Limb (tissue), 2 donors: ENCODE results near the gene STX4.

ENCODE experiments used
- DNase-seq, 2 donors: peaks; one replicate each; pipeline ENCODE4 v3.0.0-alpha.2; 2016; ENCODE audit errors: extremely low spot score in 2 of 2

STX4 gene, protein sequence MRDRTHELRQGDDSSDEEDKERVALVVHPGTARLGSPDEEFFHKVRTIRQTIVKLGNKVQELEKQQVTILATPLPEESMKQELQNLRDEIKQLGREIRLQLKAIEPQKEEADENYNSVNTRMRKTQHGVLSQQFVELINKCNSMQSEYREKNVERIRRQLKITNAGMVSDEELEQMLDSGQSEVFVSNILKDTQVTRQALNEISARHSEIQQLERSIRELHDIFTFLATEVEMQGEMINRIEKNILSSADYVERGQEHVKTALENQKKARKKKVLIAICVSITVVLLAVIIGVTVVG

DNA sequence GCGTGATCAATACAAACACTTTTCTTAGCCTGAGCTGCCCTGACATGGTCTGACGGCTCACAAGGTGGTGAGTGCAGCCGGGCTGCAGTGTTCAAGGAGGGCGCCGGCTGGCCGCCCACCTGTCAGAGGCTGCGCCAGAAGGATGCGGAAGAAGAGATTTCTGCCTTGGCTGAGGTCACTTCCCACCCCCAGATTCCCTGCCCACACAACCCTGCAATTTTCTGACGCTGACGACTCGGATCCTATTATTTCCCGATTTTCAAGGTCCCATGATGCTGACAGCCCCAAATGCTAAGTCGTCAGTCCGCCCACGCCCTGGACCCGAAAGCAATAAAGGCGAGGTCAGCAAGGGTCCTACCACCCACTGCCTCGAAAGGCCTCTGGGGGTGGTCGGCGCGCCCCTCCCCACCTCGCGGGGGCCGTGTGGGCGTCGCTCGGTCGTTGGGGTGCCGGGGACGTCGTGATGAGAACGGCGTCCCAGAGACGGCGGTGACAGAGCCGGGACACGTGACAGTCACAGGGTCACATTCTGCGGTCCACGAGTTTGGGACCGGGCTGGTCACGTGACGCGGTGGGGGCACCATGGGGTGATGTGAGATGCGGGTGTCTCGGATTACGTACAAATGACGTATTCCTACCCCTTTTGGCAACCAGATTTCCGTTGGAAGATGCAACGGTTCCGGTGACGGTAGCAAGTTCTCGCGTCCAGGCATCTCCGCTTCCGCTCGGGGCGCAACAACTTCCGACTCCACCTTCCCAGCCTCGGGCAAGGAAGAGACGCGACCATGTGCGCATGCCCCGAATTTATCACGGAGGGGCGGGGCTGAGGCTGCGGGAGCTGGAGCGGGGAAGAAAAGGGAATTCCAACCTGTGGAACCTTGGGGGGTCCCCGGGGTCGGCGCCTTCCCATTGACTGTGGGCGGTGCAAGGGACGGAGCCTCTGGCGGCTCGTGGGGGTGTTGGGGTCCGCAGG is at the start of gene STX4:
TSS of gene STX4 (plus strand) at position 823 of the 973 bp plus-strand sequence. CDS start 248 bp downstream, outside the sequence.
- peak; percentile 97 to 98 for DNase-seq

DNA sequence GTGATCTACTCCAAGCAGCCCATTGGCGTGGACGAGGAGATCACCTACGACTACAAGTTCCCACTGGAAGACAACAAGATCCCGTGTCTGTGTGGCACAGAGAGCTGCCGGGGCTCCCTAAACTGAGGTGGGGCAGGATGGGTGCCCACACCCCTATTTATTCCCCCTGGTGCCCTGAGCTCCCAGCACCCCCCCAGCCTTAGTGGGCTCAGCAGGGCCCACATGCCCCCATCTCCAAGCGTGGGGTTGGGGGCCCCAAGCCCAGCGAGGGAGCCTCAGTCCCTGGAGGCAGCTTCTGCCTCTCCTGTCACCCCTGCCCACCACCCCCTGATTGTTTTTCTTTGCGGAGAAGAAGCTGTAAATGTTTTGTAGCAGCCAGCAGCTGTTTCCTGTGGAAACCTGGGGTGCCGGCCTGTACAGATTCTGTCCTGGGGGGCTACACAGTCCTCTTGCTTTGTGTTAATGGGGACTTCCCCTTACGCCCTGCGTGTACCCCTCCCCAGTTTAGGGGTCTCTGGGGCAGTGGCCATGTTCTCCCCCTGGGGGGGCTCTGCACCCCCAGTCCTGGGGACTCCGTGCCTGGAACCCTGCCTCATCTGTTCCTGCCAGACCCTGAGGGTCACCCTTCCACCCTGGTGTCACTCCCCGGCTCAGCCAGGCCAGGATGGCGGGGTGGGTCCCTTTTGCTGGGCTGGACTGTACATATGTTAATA is 49.3 kb upstream of the STX4 start:
- no peak for DNase-seq

DNA sequence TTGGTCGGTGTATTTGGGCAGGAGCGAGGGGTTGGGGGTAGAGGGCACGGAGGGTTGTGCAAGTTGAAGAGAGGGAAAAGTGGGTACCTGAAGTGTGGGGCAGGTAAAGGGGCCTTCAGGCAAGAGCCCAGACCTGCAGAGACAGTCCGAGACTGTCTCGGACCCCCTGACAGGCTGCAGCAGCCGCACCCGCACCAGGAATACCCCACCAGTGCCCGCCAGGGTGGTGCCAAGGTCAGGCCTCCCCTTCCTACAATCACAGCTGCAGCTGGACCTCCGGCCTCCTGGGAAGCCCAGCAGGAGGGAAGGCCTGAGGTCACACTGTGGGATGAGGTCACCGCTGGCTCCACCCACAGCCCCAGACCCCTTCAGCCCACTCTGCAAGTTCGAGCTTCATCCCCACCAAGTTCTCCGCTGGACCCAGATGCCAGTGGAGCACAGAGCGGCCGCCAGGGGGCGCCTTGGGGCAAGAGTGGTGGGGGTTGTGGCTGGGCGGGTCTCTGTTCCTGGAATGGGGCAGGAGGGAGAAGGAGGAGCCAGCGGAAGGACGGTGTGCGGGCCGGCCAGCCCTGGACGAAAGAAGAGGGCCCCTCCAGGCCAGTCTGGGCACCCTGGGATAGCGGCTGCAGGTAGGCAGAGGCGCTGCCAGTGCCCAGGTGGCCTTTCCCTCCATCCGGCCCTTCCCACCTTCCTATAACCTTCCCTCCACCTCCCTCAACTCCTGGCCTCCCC is 48.5 kb upstream of the STX4 start, which contains the start of gene HSD3B7:
TSS of gene HSD3B7 (plus strand) at position 539 of the 732 bp plus-strand sequence. CDS start 452 bp downstream, outside the sequence.
- peak; percentile 89 to 94 for DNase-seq

DNA sequence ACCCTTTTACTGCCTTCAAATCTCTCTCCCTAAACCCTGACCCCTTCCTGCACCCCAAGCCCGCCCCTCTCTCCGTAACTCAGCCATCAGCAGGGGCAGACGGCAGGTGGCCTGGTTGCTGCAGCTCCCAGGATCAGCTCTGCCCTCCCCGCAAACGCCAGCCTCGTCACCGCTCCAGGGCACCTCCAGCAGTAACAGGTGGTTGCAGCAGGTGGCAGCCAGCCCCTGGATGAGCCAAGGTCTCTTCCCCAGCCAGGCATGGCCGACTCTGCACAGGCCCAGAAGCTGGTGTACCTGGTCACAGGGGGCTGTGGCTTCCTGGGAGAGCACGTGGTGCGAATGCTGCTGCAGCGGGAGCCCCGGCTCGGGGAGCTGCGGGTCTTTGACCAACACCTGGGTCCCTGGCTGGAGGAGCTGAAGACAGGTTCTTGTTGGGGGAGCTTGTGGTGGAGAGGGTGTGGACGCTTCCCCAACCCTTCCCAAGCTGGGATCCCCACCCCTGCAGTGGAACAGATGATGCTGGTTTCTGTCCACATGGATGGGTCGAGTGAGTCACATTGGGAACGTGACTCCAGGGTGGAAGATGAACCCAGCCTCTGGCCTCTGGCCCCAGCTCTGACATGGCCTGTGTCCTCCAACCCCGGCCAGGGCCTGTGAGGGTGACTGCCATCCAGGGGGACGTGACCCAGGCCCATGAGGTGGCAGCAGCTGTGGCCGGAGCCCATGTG is 47.8 kb upstream of the STX4 start:
- no peak for DNase-seq

DNA sequence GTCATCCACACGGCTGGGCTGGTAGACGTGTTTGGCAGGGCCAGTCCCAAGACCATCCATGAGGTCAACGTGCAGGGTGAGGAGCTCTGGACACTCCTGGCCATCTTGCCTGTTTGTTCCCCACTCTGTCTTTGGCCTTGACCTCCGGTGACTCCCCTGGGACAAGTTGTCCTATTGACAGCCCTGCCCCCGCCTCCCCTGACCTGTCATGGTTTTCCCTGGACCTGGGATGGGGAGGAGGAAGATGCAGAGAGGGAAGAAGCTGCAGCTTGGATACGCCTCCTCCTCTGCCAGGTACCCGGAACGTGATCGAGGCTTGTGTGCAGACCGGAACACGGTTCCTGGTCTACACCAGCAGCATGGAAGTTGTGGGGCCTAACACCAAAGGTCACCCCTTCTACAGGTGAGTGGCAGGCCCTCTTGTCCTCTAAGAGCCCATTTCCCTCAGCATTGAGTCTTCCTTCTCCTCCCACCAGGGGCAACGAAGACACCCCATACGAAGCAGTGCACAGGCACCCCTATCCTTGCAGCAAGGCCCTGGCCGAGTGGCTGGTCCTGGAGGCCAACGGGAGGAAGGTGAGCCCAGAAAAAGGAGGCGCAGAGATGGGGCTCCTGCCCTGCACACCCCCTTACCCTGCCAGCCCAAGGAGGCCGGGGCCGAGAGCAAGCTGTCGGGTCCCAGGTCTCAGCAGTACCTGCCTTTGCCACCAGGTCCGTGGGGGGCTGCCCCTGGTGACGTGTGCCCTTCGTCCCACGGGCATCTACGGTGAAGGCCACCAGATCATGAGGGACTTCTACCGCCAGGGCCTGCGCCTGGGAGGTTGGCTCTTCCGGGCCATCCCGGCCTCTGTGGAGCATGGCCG is 47.0 kb upstream of the STX4 start:
- DNase-seq, result no peak

DNA sequence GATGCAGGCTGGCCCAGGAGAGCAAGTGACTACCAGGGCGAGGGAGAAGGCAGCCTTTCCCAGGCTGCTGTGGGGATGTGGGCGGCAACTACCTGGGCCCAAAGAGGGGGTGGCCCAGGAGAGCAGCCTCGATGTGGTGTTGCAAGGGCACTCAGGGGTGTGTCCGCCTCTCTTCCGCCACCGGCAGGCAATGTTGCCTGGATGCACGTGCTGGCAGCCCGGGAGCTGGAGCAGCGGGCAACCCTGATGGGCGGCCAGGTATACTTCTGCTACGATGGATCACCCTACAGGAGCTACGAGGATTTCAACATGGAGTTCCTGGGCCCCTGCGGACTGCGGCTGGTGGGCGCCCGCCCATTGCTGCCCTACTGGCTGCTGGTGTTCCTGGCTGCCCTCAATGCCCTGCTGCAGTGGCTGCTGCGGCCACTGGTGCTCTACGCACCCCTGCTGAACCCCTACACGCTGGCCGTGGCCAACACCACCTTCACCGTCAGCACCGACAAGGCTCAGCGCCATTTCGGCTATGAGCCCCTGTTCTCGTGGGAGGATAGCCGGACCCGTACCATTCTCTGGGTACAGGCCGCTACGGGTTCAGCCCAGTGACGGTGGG is 45.7 kb upstream of the STX4 start:
- no peak for DNase-seq

DNA sequence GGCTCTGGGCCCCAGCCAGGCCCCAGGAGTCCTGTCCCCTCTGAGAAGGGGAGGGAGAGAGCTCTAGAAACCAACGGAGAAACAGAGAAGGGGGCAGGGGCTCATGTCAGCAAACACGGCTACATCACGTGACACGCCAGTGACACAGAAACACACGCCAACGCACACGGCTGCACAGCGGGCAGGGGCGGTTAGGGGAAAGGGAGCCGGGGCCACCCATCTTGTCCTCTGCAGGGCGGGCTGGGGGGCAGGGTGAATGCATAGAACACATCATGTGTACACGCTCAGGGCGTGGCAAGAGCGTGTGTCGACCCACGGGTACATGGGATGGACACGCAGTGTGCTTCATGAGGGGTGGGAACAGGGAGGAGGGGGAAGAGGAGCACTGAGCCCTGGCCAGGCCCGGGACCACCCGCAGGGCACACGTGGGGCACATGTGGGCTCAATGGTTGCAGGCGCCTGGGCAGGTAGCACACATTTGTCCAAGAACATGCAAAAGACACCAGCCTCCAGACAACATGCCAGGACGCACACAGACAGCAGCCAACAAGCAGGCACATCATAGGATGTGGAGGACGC is 43.8 kb upstream of the STX4 start:
- no peak for DNase-seq

DNA sequence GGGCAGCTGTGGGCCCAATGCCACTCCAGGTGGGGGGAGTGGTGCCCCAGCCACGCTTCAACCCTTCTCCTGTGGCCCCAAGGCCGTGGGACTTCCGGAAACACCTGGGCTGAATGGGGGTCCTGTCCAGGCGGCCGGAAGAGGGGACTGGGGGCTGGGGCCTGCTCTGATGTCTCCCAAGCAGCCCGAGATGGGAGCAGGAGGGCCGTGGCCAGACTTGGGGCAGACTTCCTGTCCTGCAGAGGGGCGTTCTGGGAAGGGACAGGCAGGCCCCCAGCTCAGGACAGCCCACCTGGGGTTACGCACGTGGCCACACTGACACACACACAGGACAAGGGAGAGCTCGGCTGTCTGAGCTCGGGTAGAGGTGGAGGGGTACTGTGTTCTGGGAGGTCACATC is 43.3 kb upstream of the STX4 start:
- no peak for DNase-seq

DNA sequence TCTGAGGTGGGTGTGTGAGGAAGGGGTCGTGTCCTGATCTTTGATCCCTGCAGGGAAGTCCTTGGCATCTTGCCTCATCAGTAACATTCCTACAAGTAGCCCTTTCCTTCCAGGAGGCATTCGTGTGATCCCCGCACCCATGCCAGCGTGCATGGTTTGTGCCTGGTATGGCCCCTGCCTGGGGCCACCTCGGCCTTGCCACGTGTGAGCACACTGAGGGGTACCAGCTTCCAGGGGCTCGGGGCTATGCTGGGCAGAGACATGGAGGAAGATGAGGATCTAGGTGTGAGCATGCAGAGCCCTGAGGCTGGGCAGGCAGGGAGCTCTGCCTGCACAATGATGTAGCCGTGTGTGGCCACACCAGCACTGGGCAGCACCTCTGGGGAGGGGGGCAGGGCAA is 42.3 kb upstream of the STX4 start:
- no peak for DNase-seq

DNA sequence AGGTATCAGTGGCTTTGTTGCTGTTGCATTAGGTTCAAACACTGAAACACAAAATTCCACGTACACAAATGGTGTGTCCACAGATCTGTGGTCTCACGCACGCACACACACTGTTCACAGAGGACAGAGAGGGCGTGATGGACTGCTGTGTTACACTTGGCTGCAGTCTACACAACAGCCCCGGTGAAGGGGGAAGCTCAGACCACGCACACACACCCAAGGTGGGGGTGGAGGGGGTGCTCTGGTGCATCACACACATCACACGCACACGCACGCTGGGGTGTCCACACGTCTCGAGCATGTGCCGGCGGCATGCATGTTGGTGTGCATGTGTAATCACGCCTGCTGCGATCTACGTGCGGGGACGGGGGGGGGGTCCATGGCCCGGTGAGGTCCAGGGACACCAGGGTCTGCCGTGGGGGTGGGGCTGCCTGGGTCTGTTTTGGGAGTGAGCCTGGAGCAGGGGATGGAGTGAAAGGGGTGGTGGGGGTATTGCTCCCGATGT is 41.0 kb upstream of the STX4 start:
- DNase-seq, result no peak

DNA sequence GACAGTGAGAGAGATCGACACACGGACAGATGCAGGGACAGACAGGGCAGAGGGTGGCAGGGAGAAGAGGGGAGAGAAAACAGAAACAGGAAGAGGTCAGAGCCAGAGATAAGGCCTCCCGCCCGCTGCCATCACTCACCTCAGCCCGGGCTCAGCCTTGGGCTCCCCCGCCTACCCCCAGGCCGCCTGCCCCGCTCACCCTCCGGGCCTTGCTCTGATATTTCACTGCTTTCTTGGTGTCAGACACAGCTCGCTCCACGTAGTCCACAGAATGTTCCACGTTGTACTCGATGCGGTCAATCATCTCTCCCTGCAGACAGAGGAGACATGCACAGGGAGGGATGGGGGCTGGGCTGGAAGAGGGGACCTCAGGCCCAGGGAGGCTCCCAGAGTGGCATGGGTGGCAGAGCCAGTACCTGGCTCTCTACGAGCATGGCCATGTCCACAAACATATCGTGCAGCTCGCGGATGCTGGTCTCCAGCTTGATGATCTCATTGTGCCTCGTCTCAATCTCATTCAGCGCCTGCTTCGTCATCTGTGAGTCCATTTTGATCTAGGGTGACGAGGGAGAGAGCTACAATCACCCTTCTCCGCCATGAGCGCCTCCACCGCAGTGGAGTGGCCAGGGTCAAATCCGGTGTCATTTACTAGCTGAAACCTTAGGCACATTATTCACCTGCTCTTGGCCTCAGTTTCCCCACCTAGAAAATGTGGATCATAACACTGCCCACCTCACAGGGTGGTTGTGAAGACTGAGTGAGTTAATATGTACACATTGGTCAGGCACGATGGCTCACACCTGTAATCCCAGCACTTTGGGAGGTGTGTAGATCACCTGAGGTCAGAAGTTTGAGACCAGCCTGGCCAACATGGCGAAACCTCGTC is 40.2 kb upstream of the STX4 start:
- no peak for DNase-seq

DNA sequence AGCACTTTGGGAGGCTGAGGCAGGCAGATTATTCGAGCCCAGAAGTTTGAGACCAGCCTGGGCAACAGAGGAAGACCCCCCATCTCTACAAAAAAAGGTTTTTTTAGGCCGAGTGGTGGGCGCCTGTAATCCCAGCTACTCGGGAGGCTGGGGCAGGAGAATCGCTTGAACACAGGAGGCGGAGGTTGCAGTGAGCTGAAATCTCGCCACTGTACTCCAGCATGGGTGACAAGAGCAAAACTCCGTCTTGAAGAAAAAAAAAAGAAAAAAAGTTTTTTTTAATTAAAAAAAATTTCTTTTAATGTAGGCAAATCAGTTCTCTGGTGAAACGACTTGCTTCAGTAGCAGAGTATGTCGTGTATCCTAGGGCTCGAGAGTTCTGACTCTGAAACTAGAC is 37.4 kb upstream of the STX4 start:
- no peak for DNase-seq

DNA sequence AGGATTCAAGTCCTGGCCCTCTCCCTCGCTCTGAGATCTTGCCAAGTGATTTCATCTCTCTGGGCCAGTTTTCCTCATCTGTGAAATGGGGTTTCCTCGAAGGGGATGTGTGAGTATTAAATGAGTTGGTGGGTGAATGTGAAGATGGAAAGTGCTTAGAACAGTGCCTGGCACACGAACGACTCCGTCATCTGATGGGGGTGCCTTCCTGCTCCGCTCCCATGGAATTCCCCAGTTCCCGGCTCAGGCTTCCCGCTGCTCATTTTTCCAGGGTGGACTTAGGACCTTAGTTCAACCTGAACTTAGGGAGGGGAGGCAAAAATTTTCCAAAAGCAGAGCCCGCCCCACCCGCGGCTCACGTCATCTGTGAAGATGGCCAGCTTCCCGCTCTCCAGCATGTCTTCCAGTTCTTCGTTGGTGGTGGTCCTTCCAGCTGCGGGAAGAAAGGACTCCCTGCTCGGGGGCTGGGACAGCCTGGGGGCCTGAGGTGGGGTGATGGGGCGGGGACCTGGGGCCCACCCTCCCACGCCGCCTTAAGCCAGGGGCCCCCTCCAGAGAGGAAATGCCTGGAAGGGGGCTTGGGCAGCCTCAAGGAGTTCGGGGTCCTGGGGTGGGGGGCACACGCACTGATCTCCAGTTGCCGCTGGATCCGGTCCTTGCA is 36.9 kb upstream of the STX4 start:
- peak in 1 of 2 donors; percentile 47 for DNase-seq

DNA sequence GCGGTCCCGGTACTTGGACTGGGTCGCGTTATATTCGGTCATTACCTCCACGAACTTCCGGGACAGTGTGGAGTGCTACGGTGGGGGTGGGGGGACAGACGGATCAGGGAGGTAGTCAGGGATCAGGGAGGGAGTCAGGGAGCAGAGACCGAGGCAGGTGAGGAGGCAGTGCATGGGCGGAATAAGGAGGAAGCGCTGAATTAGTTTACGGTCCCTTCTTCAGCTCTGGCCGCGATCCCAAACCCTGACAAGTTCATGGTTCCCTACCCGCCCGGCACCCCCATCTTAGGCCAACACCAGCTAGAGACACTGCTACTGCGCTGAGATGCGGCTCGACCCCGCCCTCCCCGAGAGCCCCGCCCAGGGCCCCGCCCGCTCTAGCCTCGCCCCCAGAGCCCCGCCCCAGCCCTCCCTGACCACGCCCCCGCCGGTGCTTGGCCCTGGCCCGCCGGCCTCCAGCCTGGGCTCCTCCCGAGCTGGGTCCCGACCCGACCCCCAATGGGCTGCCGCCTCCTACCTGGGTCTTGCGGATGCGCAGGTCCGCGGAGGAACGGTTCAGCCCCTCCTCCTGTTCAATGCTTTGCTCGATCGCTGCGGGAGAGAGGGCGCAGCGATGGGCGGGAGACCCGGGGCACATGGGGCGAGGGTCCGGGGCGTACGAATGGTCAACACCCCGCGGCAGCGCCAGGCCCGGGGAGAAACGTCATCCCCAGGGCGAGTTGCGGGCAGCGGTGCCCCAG is 36.2 kb upstream of the STX4 start:
- peak in 1 of 2 donors; percentile 81 for DNase-seq

DNA sequence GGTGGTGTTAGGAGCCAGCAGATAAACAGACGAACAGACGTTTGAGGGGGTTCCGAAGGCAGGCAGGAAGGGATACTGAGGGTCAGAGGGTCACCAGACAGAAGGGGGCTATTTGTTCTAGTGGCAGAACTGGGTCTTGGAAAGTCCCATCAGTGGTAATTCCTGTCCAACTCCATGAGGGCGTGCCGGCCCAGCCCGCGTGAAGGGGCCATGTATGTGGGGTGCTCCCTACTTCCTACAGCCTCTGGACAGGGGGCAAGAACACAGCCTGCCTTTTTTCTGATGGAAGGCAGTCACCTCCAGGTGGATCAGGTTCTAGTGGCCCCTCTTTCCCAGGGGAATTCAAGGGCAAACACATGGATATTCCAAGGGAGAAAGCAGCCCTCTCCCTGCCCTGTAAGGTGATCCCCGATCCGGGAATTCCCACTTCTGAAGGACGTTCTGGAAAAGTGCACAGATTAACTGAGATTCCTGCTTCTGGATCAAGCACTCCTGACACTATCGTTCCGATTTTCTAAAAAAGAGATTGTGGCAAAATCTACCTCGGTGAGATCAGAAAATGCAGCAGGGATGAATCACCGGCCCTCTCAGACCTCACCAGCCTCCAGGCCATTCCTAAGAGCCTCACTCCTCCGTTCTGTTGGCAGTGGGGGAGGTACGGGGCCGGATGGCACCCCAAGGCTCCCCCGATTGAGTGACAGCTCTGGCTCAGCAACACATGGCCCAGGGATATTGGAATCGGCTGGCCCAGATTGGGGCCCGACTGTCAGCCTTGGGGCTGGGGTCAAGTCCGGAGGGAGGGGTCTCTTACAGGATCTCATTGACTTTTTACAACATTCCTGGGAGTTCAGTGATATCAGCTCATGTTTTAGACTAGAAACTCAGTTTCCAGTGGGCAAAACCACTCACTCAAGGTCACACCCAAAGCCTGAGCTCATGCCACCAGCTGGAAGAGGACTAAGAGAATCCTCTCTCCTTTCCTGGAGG is 35.3 kb upstream of the STX4 start:
- DNase-seq, result peak in 1 of 2 donors; percentile 32
